ENCODE results near the gene TMCO4. TPM values are rescaled to one million over a fixed set of nuclear protein-coding genes. Genes with fewer than 3 reads are reported as not detected.

Gene TMCO4
- total RNA-seq, 2 experiments from 2014 or later: 13.1 to 14.4 TPM

DNA sequence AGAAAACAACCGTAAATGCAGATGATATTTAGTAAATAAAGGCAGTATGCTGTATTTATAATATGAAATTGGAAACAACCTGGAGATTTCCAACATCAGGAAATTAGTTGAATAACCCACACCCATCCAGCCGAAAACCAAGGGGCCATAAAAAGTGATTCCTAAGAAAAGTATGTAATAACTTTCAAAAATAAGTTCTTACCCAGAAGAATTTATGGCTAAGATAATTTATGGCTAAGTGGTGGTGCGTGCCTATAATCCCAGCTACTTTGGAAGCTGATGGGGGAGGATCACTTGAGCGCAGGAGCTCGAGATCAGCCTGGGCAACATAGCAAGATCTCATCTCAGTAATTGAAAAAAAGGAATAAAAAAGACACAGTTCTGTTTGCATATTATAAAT, 43.2 kb downstream of the TMCO4 start:
- ATAC-seq (no peak), DNase-seq (no peak)
- Mint-ChIP-seq H3K27me3 (ENCODE audit: low read depth) (no peaks in the 10 kb centered on the region), H3K9me3 (ENCODE audit: insufficient read depth) (no peaks in the 10 kb centered on the region), H3K36me3 (ENCODE audit: low read depth) (no peaks in the 10 kb centered on the region), H3K4me3 (no peak overlapping the region), H3K4me1 (ENCODE audit: low read depth) (peaks cover 5% of the 10 kb centered on the region), H3K27ac (no peak overlapping the region)
- POLR2A ChIA-PET: no interaction called here
- CTCF ChIA-PET: interaction anchor here (1.2 kb wide), 1 partner anchor 125 kb away, joined by 3 read pairs; the partner anchor contains the start of gene OTUD3

DNA sequence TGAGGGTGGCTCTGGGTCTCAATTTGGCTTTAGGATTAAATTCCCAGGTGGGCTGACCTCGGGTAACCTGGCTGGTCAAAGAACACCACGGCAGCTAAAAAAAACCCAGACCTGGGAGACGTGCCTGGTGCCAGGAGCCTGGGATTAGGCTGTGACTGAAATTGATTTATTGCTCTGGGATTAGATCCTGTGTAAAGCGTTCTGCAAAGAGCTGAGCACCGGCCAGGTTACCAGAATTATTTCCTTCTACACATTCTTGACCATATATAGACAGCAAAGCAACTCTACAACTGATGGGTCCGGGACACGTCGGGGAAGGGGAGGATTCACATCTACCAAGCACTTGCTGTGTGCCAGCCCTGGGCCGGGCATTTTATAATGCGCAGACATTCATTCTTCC, 45.2 kb downstream of the TMCO4 start:
- DNase-seq (no peak), ATAC-seq (no peak)
- POLR2A ChIA-PET: no interaction called here
- Mint-ChIP-seq H3K4me3 (no peak overlapping the region), H3K27ac (no peak overlapping the region), H3K9me3 (ENCODE audit: insufficient read depth) (no peaks in the 10 kb centered on the region), H3K27me3 (ENCODE audit: low read depth) (no peaks in the 10 kb centered on the region), H3K4me1 (ENCODE audit: low read depth) (peaks cover 5% of the 10 kb centered on the region), H3K36me3 (ENCODE audit: low read depth) (no peaks in the 10 kb centered on the region)
- CTCF ChIA-PET: interaction anchor here (1.2 kb wide), 1 partner anchor 93 kb away, joined by 3 read pairs; no protein-coding TSS in a partner anchor

DNA sequence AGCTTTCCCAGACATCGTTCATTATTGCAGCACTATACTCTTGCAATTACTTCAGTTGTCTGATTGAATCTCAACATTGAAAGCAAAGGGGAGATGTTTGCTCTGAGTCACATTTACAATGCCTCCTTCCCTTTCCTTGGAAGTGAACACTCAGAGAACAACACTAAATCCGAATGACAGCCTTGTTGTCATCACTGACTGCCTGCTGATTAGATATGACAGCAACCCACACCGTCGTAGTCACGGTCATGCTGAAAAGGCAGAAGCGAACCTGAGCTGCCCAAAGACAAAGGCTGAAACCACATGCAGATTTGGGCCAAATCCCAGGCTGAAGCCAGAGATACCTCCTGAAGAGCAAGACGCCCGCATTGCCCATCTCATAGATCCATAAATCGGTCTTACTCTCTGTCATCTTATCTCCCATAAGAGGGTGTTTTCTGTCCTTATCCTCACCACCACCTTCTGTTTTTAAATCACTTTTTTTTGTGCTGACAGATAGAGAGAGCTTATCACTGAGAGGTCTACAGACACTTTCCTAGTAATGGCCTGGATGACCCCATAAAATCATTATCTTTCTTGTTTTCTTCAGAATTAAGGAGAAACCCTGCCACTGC, 47.5 kb downstream of the TMCO4 start:
- H3K4me1 Mint-ChIP-seq (ENCODE audit: low read depth): no peaks in the 10 kb centered on the region
- ChIA-PET CTCF (interaction anchor here (1.2 kb wide), 1 partner anchor 9 kb away, joined by 3 read pairs; no protein-coding TSS in a partner anchor), POLR2A (no interaction called here)
- no peaks in the 10 kb centered on the region for H3K36me3 Mint-ChIP-seq (ENCODE audit: low read depth)
- no peak overlapping the region for H3K27ac Mint-ChIP-seq
- H3K4me3 Mint-ChIP-seq: no peak overlapping the region
- no peaks in the 10 kb centered on the region for H3K27me3 Mint-ChIP-seq (ENCODE audit: low read depth)
- no peak for ATAC-seq
- DNase-seq: no peak
- H3K9me3 Mint-ChIP-seq (ENCODE audit: insufficient read depth): no peaks in the 10 kb centered on the region

DNA sequence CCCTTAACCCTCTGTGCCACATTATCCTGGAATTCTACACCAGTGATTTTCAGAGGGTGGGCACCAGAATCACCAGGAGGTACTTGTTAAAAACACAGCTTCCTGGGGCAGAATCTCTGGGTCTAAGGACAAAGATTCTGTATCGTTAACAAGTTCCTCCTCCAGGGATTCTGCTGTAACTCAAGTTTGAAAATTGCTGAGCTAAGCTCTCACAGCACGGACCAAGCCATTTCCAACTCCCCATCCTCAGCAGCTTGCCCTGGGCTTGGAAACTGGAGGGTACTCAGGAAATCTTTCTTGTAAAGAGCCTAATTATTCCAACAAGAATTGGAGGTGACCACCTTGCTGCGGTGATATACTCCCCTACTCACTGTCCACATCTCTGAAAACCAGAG, 48.8 kb downstream of the TMCO4 start:
- no peak overlapping the region for H3K27ac Mint-ChIP-seq
- no peak overlapping the region for H3K4me3 Mint-ChIP-seq
- ChIA-PET POLR2A (no interaction called here), CTCF (interaction anchor here (1.5 kb wide), 1 partner anchor 46 kb away, joined by 3 read pairs; no protein-coding TSS in a partner anchor)
- ATAC-seq (no peak), DNase-seq (no peak)
- H3K36me3 Mint-ChIP-seq (ENCODE audit: low read depth): no peaks in the 10 kb centered on the region
- H3K9me3 Mint-ChIP-seq (ENCODE audit: insufficient read depth): no peaks in the 10 kb centered on the region
- no peaks in the 10 kb centered on the region for H3K4me1 Mint-ChIP-seq (ENCODE audit: low read depth)
- H3K27me3 Mint-ChIP-seq (ENCODE audit: low read depth): no peaks in the 10 kb centered on the region

DNA sequence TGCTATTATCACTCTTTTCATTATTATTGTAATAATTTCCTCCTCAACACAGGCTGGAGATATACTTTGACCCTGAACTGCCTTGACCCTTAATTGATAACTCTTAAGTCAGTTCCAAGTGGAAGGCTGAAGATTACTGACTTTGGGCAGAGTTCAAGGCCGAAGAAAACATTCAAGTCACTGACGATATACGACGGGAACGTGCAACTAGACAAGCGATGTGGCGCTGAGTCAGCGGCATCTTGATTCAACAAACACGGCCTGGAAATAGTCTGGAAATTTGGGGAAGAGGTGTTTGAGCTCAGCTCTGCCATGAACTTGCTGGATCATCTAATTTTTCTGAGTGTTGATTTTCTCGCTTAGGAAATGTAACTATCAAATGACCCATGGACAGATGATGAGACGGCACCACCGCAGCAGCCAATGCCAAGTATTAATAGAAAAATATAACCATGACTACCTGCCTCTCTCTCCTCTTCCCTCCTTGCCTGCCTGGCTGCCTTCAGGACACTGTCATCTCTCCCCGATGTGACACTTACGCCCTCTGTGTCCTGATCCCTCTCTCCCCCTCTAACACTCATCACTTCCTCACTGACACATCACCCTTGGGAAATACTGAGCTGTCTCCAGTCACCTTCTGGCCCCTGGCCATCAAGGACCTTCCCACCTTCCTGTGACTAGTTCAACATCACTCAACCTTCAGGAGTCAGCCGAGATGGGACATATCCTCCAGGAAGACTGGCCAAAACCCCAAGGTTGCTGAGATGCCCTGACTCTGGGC, 49.4 kb downstream of the TMCO4 start:
- no peaks in the 10 kb centered on the region for H3K27me3 Mint-ChIP-seq (ENCODE audit: low read depth)
- ATAC-seq: no peak
- ChIA-PET POLR2A (no interaction called here), CTCF (interaction anchor here (1.5 kb wide), 1 partner anchor 46 kb away, joined by 3 read pairs; no protein-coding TSS in a partner anchor)
- DNase-seq: no peak
- no peaks in the 10 kb centered on the region for H3K9me3 Mint-ChIP-seq (ENCODE audit: insufficient read depth)
- H3K4me1 Mint-ChIP-seq (ENCODE audit: low read depth): no peaks in the 10 kb centered on the region
- no peak overlapping the region for H3K27ac Mint-ChIP-seq
- no peaks in the 10 kb centered on the region for H3K36me3 Mint-ChIP-seq (ENCODE audit: low read depth)
- no peak overlapping the region for H3K4me3 Mint-ChIP-seq

DNA sequence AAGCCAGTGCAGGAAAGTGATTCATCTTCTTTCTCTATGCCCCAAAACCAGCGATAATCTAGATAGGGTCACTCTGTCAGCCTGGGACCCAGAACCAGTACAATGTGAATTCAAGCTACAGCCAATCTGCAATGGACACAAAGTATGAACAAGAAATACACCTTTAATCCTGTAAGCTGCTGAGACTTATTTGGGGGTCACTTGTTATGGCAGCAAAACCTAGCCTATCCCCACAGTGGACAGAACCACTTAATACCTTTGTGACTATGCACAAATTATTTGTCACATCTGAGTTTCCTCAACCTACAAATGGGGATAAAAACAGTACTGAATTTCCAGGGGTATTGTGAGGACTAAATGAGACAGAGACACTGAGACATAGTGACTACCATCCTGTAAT, 50.0 kb downstream of the TMCO4 start:
- Mint-ChIP-seq H3K27ac (no peak overlapping the region), H3K4me3 (no peak overlapping the region), H3K4me1 (ENCODE audit: low read depth) (no peaks in the 10 kb centered on the region), H3K27me3 (ENCODE audit: low read depth) (no peaks in the 10 kb centered on the region), H3K9me3 (ENCODE audit: insufficient read depth) (no peaks in the 10 kb centered on the region), H3K36me3 (ENCODE audit: low read depth) (no peaks in the 10 kb centered on the region)
- POLR2A ChIA-PET: no interaction called here
- no peak for DNase-seq
- CTCF ChIA-PET: interaction anchor here (1.5 kb wide), 1 partner anchor 45 kb away, joined by 3 read pairs; no protein-coding TSS in a partner anchor
- ATAC-seq: no peak

DNA sequence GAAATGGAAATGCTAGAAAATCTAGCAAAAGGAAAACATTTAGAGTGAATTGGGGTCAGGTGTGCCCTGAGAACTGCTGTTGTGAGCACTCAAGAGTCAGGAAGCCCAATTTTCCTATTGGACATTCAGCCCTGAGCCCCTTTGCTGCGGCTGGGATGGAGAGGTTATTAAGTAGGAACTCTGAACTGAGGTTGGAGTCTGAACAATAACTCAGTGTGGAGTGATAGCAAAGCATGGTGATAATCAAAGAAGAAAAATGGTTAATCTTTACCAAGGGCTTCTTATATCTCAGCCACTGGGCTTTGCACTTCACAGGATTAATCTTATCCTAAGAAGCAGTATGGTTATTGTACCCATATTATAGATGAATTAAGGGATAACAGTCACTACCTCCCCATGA, 52.0 kb downstream of the TMCO4 start:
- CTCF ChIA-PET: no interaction called here
- H3K4me3 Mint-ChIP-seq: no peak overlapping the region
- no peaks in the 10 kb centered on the region for H3K9me3 Mint-ChIP-seq (ENCODE audit: insufficient read depth)
- no peaks in the 10 kb centered on the region for H3K4me1 Mint-ChIP-seq (ENCODE audit: low read depth)
- no peak for DNase-seq
- no peak for ATAC-seq
- H3K27me3 Mint-ChIP-seq (ENCODE audit: low read depth): no peaks in the 10 kb centered on the region
- POLR2A ChIA-PET: no interaction called here
- no peaks in the 10 kb centered on the region for H3K36me3 Mint-ChIP-seq (ENCODE audit: low read depth)
- no peak overlapping the region for H3K27ac Mint-ChIP-seq

DNA sequence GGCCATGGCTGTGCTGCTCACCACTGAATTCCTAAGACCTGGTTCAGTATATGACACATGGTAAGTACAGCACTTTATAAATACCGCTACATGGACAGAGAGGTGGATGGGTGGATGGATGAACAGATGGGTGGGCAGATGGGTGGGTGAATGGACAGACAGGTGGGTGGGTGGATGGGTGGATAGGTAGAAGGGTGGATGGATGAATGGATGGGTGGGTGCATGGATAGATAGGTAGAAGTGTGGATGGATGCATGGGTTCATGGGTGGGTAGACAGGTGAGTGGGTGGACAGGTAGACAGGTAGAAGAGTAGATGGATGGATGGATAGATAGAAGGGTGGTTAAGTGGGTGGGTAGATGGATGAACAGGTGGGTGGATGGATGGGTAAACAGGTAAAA, 54.8 kb downstream of the TMCO4 start:
- ChIA-PET POLR2A (no interaction called here), CTCF (no interaction called here)
- DNase-seq (no peak), ATAC-seq (no peak)
- H3K36me3 Mint-ChIP-seq (ENCODE audit: low read depth): no peaks in the 10 kb centered on the region
- H3K27me3 Mint-ChIP-seq (ENCODE audit: low read depth): no peaks in the 10 kb centered on the region
- no peak overlapping the region for H3K4me3 Mint-ChIP-seq
- no peaks in the 10 kb centered on the region for H3K4me1 Mint-ChIP-seq (ENCODE audit: low read depth)
- no peak overlapping the region for H3K27ac Mint-ChIP-seq
- H3K9me3 Mint-ChIP-seq (ENCODE audit: insufficient read depth): no peaks in the 10 kb centered on the region

DNA sequence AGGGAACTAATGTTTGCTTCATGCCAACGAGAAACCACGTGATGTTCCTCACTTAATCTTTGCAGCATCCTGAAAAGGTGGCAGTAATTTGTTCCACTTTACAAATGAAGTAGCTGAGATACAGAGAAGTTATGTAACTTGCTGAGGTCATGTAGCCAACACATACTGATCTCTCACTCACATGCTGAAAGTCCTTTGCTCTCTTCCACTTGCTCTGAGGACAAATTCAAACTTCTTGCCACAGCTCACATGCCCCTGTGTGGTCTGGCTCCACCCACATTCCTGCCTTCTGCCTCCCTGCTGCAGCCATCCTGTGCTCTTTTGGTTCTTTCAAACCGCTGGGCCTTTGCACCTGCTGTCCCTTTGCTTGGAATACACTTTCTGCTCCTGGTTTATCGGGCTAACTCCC, 55.4 kb downstream of the TMCO4 start:
- Mint-ChIP-seq H3K4me3 (no peak overlapping the region), H3K27ac (no peak overlapping the region), H3K9me3 (ENCODE audit: insufficient read depth) (no peaks in the 10 kb centered on the region), H3K27me3 (ENCODE audit: low read depth) (no peaks in the 10 kb centered on the region), H3K36me3 (ENCODE audit: low read depth) (no peaks in the 10 kb centered on the region), H3K4me1 (ENCODE audit: low read depth) (no peaks in the 10 kb centered on the region)
- DNase-seq (no peak), ATAC-seq (no peak)
- CTCF ChIA-PET: no interaction called here
- POLR2A ChIA-PET: no interaction called here

DNA sequence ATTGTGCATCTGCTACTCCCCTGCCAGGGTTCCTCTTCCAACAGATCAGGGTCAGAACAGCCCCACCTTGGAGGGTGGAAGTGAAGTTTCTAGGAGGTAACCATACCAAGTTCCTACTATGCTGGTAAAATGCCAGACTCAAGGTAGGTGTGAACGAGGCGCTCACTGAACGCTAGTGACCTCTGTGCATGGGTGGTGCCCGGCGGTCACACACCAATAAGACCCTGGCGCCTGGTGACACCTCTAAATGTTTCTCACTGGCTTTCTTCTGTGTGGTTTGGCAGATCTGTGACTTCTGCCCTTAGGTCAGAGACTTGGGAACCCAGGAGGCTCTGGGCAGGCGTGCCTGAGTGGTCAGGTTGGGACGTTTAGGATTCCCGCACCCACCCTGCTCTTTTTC, 55.9 kb downstream of the TMCO4 start:
- no peaks in the 10 kb centered on the region for H3K27me3 Mint-ChIP-seq (ENCODE audit: low read depth)
- POLR2A ChIA-PET: no interaction called here
- H3K27ac Mint-ChIP-seq: no peak overlapping the region
- H3K9me3 Mint-ChIP-seq (ENCODE audit: insufficient read depth): no peaks in the 10 kb centered on the region
- peaks cover 5% of the 10 kb centered on the region for H3K36me3 Mint-ChIP-seq (ENCODE audit: low read depth)
- H3K4me1 Mint-ChIP-seq (ENCODE audit: low read depth): no peaks in the 10 kb centered on the region
- ATAC-seq: no peak
- CTCF ChIA-PET: no interaction called here
- H3K4me3 Mint-ChIP-seq: no peak overlapping the region
- no peak for DNase-seq

DNA sequence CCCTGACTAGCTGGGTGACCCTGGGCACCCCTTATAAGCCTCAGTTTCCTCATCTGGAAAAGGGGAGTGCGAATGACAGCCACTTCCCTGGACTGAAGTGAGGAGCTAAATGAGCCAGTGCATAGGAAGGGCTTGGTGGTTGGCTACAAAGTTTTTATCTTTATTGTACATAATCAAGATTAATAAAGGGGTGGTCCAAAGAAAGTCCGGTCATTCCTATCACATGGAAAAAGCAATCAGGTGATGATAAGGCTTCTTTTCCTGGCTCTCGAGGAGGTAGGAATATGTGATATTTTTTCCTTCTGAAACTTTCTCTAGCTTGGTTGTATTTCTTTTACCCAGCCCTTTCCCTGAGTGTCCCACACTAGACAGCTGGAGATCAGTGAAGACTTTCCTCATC, 56.5 kb downstream of the TMCO4 start:
- Mint-ChIP-seq H3K27ac (no peak overlapping the region), H3K9me3 (ENCODE audit: insufficient read depth) (no peaks in the 10 kb centered on the region), H3K4me1 (ENCODE audit: low read depth) (no peaks in the 10 kb centered on the region), H3K4me3 (no peak overlapping the region), H3K27me3 (ENCODE audit: low read depth) (no peaks in the 10 kb centered on the region), H3K36me3 (ENCODE audit: low read depth) (peaks cover 7% of the 10 kb centered on the region)
- ChIA-PET CTCF (interaction anchor here (1.3 kb wide), 1 partner anchor 19 kb away, joined by 6 read pairs; no protein-coding TSS in a partner anchor), POLR2A (no interaction called here)
- ATAC-seq: no peak
- DNase-seq: no peak

DNA sequence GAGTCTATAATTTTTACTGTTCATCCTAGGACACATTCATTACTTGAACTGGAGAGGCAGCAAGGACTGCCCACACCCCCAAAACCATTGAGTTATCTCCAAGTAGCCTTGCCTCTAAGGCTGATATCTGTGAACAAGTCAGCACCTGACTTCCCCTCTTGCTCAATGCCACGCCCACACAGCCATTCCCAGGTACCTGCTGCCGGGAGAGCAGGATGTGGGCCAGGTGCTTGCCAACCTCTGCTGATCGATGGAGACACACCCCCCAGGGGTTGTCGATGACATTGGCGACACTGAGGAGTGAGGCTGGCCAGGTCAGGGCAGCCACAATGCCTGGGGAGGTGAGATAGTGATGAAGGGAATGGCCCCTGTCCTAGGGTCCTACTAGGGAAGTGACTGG, 60.1 kb downstream of the TMCO4 start:
- DNase-seq: no peak
- no peaks in the 10 kb centered on the region for H3K4me1 Mint-ChIP-seq (ENCODE audit: low read depth)
- no peak for ATAC-seq
- H3K27ac Mint-ChIP-seq: no peak overlapping the region
- no peak overlapping the region for H3K4me3 Mint-ChIP-seq
- ChIA-PET CTCF (no interaction called here), POLR2A (interaction anchor here (0.5 kb wide), 1 partner anchor 54 kb away, joined by 4 read pairs; no protein-coding TSS in a partner anchor)
- no peaks in the 10 kb centered on the region for H3K27me3 Mint-ChIP-seq (ENCODE audit: low read depth)
- H3K9me3 Mint-ChIP-seq (ENCODE audit: insufficient read depth): no peaks in the 10 kb centered on the region
- H3K36me3 Mint-ChIP-seq (ENCODE audit: low read depth): peaks cover 7% of the 10 kb centered on the region
